K562 (cell line): ENCODE measurements around the gene ATP9B.

Source experiments
- ATF2 ChIP-seq: sonication (generic); formaldehyde crosslinking; IDR thresholded peaks from 2 replicates; pipeline ENCODE4 v1.8.1; 2022; ENCODE audit warnings: missing genetic modification reagents
- CHCHD3 ChIP-seq: fragments of 250-450 bp; sonication (Bioruptor Pico); IDR thresholded peaks from 2 replicates; pipeline ENCODE4 v2.1.2; 2022; ENCODE audit warnings: mild to moderate bottlenecking
- CTCF ChIP-seq, 3 experiments: IDR thresholded peaks in 2 of 3; conservative IDR thresholded peaks in 1 of 3; 2 replicates each; pipeline ENCODE4 v1.5.1; 2011 to 2012; ENCODE audit warnings: low read length in 3 of 3, mild to moderate bottlenecking in 3 of 3, control low read depth in 2 of 3, improper control_type of control experiment in 1 of 3, inconsistent platforms in 1 of 3, low read depth in 1 of 3, mixed read lengths in 1 of 3, moderate library complexity in 1 of 3; ENCODE audit not compliant: insufficient read depth in 2 of 3
- EP300 ChIP-seq: IDR thresholded peaks from 2 replicates; pipeline ENCODE4 v1.6.1; 2012; ENCODE audit warnings: low read length, improper control_type of control experiment
- EP400 ChIP-seq: fragments of 450-650 bp; IDR thresholded peaks from 2 replicates; pipeline ENCODE4 v1.6.1; 2017; ENCODE audit warnings: antibody characterized with exemption, mild to moderate bottlenecking, moderate library complexity
- LCOR ChIP-seq: sonication (generic); formaldehyde crosslinking; IDR thresholded peaks from 2 replicates; pipeline ENCODE4 v1.8.0; 2022; ENCODE audit warnings: mild to moderate bottlenecking, missing genetic modification reagents
- RBM25 ChIP-seq: fragments of 200-400 bp; formaldehyde crosslinking; IDR thresholded peaks from 2 replicates; pipeline ENCODE4 v1.6.1; 2018; ENCODE audit warnings: low read length, low read depth, moderate library complexity; ENCODE audit not compliant: severe bottlenecking
- SMAD2 ChIP-seq: fragments of 150-350 bp; IDR thresholded peaks from 2 replicates; pipeline ENCODE4 v1.6.1; 2014; ENCODE audit warnings: low read depth, mild to moderate bottlenecking, low read length
- SMC3 ChIP-seq: conservative IDR thresholded peaks from 2 replicates; pipeline ENCODE4 v1.6.1; 2011; ENCODE audit warnings: low read depth, low read length, improper control_type of control experiment; ENCODE audit not compliant: insufficient read depth
- SP2 ChIP-seq: IDR thresholded peaks from 2 replicates; pipeline ENCODE4 v1.6.1; 2011; ENCODE audit warnings: mild to moderate bottlenecking, low read depth, low read length, moderate library complexity; ENCODE audit not compliant: poor library complexity, severe bottlenecking; ENCODE audit errors: extremely low read depth
- USF1 ChIP-seq: sonication (generic); formaldehyde crosslinking; IDR thresholded peaks from 2 replicates; pipeline ENCODE4 v1.9.0; 2022; ENCODE audit warnings: mild to moderate bottlenecking, missing genetic modification reagents

- TF ChIP-seq RBM25 (no peak), EP300 (no peak), LCOR (CRISPR knock-in tag) (no peak), SP2 (no peak), EP400 (no peak), SMAD2 (no peak), CTCF (IDR thresholded peaks at IDR 0.05 in 2 of 3, conservative IDR thresholded peaks at IDR 0.05 in 1 of 3; ENCODE audit: insufficient read depth in 2 of 3, low read depth in 1 of 3, low read length in 3 of 3) (no peak), SMC3 (no peak), CHCHD3 (CRISPR knock-in tag) (no peak), USF1 (no peak), ATF2 (CRISPR knock-in tag) (no peak)
Observed at GRCh38 chr18:79185648-79186047, 116.5 kb downstream of the ATP9B start.
